COLO668 (cell line): ENCODE measurements around the gene NIPA2.
"Not testable (repeated sequence)": the region's sequence is repeated elsewhere in the genome, so short reads cannot be mapped to it uniquely, and the experiment has no call there.

Experiments
- DNase-seq: peaks from one replicate; lab custom pipeline; 2025; ENCODE audit not compliant: unreplicated experiment; lab: John Stamatoyannopoulos, UW

NIPA2 gene

DNA sequence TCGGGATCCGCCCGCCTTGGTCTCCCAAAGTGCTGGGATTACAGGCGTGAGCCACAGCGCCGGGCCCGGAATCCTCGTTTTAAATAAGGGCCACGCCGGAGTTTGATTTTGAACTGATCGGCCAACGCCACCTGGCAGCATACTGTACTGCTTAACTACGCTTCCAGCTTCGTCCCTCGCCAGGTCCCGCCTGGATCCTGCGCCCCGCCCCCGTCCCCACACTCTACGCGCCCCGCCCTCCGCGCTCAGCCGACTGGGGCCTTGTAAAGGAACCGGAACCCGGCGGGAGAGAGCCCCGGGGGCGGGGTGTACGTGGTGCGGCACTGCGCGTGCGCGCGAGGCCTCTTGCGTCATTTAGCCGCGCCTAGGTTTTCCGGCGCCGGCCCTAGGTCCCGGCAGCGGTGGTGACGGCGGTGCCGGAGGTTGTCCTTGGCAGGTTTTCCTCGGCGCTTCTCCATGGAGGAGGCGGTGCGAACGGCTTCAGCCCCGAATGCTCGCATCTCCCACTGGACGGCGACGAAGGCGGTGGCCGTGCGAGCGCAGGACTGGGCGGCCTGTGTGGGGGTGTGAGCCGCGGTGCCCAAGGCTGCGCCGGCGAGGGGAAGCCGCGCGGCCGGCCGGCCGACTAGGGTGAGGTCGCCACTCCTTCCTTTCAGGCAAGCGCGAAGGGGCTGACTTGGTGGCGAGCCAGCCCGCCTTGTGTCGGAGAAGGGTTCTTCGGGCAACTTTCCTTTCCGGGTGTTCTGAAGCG, at the start of gene NIPA2:
Gene NIPA2 (plus strand): TSS at position 375 of the 751 bp plus-strand sequence. CDS start 13,066 bp downstream, outside the sequence.
- peak; percentile 98 for DNase-seq

DNA sequence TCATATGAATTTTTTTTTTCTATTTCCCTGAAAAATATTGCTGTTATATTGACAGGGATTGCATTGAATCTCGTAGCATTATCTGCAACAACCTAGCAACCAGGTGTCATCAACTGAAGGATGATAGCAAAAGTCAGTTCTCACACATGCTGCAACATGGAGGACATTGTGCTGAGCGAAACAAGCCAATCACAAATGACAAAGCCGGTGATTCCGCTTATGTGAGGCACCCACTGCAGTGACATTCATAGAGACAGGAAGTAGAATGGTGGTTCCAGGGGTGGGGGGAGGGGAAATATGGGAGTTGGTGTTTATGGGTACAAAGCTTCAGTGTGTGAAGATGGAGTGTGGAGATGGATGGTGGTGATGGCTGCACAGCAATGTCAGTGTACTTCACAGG, 44.4 kb upstream of the NIPA2 start:
- DNase-seq: no peak

DNA sequence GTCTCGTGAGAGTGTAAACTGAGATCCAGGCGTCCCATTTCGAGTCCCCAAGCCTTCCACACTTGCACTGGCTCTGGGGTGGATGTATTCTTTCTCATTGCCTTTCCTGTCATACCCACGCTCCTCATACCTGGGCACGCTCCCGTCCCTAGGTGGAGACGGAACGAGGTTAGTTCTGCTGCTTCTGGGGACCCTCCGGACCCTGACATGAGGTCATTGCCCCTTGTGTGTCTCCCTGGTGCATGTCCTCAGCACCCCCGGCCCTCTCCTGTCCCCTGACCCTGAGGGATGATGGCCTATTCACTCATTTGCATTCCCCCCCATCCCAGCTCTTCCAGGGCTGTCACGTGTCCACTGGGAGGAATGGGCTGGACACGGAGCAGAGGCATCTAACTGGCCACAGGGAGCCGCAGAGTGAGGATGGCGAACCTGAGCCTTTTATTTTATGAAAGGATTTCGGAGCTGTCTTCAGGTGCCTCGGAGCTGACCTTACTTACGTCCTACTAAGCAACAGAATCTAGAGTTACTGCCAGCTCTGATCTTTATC, 43.8 kb upstream of the NIPA2 start:
- DNase-seq: no peak

DNA sequence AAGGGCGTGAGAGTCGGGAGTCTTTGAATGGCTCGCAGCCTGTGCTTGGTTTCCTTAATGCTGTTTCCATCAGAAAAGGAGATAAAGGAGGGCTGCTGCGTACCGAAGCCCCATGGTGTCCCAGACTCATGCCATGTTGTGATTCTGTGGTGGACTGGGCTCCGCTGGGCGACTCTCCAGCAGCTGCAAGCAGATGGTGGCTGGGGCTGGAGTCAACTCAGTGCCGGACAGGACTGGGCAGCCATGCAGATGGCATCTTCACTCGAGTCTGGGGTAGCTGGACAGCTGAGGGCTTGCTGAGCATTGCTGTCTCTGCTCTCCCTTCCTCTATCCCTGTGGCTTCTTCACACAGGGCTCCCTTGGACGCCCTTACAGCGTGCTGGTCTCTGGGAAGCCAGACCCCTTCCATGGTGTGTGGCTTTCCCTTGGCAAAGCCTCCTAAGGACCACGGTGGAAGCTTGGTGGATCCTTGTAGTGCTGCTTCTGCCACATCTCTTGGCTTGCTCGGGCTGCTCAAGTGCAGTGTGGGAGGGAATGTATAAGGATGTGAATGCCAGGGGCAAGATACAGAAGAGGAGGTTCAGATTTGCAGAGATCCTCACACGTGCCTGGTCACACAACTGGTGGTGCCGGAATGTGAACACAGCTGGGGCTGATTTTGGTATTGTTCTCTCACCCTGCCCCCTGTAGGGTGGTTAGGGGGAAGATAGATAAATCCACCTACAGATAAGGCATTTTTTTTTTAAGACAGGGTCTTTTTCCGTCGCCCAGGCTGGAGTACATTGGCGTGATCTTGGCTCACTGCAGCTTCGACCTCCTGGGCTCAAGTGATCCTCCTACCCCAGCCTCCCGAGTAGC, 43.0 kb upstream of the NIPA2 start:
- DNase-seq: no peak

DNA sequence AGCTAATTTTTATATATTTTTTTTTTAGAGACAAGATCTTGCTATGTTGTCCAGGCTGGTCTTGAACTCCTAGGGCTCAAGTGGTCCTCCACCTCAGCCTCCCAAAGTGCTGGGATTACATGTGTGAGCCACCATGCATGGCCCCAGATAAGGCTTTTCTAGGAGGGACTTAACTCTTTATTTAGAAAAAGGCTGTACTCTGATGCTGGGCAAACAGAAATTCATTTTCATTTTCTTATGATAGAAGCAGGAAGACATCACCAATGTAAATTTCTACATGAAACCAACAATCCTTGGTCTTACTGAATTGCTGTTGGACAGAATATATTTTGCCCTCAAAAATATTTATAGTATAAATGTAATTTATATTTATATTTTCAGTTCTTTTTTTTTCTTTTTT, 42.4 kb upstream of the NIPA2 start:
- no peak for DNase-seq

DNA sequence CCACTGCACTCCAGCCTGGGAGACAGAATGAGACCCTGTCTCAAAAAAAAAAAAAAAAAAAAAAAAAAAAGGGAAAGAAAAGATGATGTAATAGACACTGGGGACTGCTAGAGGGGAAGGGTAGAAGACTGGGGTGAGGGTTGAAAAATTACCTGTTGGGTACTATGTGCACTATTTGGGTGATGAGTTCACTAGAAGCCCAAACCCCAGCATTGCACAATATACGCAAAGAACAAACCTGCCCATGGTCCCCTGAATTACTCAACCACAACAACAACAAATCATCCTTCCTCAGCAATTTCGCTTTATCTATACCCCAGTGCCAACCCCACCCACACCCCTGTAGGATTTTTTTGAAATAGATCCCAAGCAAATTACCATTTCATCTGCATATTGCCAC, 38.6 kb upstream of the NIPA2 start:
- DNase-seq: no peak

DNA sequence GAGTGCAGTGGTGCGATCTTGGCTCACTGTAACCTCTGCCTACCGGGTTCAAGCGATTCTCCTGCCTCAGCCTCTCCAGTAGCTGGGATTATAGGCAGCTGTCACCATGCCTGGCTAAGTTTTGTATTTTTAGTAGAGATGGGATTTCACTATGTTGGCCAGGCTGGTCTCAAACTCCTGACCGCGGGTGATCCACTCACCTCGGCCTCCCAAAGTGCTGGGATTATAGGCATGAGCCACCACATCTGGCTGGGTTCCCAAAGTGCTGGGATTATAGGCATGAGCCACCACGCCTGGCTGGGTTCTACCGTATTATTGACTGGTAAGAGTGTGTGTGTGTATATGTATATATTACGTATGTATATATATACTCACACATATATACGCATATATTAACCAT, 35.5 kb upstream of the NIPA2 start:
- DNase-seq: not testable (repeated sequence)

DNA sequence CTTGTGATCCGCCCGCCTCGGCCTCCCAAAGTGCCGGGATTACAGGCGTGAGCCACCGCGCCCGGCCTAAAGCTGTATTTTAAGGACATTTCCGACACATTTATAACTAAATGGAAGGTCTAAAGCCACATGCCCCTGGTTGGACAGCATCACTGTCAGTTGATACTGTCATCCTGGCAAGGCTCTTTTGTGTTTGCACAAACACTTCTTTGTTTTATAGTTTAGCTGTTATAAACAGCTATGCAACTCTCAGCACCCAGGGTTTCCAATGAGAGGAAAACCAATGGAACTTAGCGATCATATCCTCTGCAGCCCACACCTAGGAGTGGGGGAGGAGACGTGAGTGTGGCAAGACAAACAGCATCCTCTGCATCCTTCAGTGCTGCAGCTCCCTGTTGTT, 32.3 kb upstream of the NIPA2 start:
- DNase-seq: no peak

DNA sequence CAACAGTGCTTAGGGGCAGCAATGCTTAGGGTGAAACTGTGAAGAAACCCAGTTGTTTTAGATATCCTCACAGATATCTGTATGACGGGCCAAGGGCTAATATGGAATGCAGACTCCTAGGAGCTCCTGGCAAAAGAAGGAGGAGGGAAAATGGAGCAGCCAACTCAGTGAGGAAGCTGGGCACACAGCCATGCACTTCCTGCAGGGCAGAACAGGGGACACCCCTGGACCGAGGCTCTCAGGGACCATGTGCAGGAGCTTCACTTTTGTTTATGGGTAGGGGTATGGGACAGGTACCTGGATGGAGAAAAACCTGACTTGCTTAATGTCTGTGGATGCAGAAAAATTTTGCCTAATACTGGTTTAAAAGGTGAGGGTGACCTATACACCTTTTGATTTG, 31.8 kb upstream of the NIPA2 start:
- no peak for DNase-seq

DNA sequence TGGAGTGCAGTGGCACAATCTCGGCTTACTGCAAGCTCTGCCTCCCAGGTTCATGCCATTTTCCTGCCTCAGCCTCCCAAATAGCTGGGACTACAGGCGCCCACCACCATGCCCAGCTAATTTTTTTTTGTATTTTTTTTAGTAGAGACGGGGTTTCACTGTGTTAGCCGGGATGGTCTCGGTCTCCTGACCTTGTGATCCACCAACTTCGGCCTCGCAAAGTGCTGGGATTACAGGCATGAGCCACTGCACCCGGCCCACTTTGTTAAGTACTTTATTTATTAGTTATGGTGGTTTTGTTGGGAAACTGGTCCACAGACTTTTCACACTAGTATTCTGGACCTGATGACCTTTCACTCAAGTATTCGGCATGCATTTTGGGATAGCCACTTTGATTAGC, 30.6 kb upstream of the NIPA2 start:
- not testable (repeated sequence) for DNase-seq

DNA sequence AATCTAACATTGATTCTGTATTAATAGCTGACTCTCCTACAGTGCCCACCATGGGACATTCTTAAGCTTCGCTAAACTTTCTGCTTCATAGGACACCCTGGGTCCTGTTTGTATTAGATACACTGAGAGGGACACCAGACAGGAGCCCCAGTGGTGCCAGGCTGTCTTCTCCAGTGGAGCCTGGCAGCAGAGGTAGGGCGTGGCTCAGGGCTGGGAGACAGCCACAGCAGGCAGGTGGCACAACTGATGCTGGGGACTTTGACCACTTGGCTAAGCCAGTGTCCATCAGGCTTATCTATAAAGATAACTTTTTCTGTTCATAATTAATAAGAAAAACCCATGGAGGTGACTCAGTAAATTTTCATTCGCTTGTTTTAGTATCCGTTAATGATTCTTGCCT, 30.2 kb upstream of the NIPA2 start:
- DNase-seq: peak; percentile 4

DNA sequence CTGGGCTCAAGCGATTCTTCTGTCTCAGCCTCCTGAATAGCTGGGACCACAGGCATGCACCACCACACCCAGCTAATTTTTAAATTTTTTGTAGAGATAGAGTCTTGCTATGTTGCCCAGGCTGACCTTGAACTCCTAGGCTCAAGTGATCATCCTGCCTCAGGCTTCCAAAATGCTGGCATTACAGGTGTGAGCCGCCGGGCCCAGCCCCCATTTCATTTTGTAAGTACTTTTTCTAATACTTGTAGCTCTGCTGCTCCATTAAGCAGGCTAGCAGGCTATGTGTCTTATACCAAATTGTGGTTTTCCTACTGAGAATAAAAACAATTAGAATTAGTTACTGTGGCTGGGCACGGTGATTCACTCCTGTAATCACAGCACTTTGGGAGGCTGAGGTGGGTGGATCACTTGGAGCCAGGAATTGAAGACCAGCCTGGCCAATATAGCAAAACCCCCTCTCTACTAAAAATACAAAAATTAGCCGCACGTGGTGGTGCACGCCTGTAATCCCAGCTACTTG, 29.6 kb upstream of the NIPA2 start:
- DNase-seq: no peak

DNA sequence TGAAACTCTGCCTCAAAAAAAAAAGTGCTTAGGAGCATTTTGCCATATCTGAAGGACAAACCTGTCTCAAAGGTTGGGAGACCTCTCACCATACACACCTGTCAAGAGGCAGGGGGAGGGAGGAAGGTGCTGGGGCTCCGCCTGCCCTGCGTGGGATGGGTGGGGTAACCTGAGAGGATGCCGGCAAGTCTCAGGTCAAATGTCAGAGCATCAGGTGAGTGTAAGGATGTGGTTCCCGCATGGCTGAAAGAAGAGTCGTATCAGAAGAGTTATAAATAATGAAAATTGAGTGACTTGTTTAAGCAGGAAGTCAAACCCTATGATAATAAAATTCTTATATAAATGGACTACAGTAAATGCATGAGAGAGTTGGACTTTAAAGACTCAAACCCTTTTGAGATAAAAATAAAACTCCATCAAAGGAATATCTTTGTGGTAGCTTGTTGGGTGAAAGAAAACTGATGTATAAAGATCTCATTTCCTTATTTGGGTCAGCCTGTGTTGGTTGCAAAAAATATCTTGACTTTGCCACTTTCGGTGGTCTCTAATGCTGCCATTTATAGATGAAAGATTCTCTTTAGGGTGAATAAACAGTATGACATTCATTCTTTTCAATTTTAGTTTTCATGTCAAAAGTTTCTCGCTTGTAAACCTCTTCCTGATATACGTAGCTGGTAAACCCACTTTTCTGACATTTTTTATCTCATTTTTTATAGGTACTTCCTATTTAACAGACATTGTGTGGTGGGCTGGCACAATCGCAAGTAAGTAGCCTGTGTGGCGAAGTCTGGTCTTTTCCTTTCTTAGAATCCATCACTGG, 28.2 kb upstream of the NIPA2 start:
- no peak for DNase-seq

DNA sequence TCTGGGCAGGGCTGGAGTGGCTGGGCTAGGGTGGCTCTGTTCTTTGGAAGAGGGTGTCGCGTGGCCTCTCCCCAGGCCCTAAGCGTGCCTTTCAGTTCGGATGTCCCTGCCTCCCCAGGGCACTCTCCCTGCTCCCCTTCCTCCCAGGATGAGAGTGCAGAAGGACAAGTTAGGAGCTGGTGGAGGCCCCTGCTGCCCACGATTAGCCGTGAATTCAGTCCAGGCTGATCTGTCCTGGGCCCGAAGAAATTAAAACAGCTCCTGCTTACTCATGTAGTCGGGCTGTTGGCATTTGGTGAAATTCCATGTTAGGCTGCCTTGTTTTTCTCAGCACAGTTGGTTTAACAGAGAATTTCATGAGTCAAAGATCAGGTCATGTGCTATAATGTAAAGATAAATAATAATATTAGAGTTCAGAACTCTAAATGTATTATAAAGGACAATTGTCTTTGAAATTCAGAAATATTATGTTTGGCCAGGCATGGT, 27.6 kb upstream of the NIPA2 start:
- DNase-seq: no peak

DNA sequence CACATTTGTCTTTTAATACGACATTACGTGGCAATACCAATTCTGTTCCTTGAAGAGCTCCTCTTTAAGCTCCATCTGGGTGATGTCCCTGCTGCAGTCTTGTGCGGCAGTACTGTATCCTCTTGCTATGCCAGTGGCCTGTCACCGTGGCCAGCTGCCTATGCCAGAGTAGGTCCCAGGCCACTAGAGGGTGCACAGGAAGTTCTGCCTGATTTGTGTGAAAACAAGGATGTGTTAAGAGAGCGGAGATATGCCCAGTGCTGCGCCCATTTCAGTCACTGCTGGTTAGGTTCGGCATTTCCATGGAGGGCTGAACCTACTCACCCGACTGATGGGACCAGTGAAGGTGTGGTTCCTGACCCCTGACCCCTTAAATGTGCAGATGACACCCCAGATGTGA, 26.8 kb upstream of the NIPA2 start:
- DNase-seq: peak; percentile 25

DNA sequence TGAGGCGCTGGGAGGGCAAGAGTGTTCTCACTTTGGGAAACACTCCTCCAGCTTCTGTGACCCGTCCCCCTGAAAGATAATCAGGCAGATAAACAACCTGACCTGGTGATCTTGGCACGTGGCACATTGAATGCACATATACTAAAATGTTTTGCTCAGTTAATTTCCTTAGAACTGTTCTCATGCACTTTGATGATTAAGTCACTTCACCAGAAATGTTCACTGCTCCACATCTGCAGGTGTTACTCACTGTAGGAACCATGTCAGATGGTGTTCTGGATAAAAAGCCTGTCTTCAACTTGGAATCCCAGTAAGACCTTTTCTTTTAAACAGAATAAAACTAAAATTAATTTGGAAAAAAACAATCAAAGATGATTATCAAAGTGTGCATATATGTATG, 24.6 kb upstream of the NIPA2 start:
- no peak for DNase-seq

DNA sequence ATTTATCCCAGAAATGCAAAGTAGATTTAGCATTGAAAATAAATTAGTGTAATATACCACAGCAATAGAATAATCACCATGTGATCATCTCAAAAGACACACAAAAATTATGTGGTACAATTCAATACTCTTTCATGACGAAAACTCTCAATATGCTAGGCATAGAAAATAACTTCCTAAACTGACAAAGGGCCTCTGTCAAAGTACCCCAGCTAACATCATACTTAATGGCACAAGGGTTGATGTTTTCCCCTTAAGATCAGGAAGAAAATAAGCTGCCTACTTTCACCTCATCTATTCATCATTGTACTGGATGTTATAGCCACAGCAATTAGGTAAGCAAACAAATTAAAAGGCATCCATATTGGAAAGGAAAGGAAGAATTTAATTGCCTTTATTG, 22.7 kb upstream of the NIPA2 start:
- DNase-seq: no peak

DNA sequence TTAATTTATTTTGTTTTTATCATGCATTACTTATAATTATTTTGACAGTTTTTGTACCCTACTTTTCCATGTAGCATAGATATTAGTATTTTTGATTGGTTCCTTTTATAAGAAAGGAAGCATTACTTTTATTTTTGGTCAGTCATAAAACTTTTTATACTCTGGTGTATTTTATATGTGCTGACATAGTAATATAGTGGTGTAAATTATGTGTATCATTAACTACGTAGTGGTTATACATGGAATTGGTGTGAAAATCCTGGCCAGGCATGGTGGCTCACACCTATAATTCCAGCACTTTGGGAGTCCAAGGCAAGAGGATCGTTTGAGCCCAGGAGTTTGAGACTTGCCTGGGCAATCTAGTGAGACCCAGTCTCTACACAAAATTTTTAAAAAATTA, 18.8 kb upstream of the NIPA2 start:
- no peak for DNase-seq

DNA sequence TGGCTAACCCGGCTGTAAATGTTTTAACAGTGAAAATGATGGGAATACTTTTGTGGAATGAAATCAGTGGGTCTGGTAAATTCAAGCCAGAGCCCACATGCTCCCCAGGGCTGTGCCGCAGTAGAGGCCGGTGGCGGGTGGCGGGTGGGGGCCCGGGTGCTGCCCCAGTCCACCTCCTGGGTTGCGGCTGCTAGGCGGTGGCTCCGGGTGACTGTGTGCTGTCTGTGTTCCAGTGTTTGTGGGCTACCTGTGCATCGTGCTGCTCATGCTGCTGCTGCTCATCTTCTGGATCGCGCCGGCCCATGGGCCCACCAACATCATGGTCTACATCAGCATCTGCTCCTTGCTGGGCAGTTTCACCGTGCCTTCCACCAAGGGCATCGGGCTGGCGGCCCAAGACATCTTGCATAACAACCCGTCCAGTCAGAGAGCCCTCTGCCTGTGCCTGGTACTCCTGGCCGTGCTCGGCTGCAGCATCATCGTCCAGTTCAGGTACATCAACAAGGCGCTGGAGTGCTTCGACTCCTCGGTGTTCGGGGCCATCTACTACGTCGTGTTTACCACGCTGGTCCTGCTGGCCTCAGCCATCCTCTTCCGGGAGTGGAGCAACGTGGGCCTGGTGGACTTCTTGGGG, 14.9 kb upstream of the NIPA2 start:
- DNase-seq: no peak

DNA sequence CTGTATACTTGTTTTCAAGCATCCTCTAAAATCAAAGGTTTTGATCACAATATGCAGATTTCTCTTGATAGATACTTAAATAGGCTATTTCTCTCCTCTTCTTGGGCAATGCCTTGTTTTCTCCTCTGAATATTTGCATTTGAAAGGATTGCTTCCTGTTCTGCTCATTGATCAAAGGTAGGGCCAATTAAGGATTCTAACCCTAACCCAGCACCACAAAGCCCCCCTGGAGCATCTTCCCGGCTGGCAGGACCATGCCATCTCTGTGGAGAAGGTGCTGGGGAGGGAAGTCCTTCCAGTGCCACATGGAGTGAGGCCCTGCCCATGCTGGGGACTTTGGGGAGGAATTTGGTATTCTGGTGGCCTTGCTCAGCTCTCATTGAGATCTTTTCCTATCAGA, 11.3 kb upstream of the NIPA2 start:
- no peak for DNase-seq
